Mesothelial cell of epicardium (in vitro differentiated cells): ENCODE measurements around the gene SSTR5. TPM values are rescaled to one million over a fixed set of nuclear protein-coding genes. Genes with fewer than 3 reads are reported as not detected.

Experiments
- DNase-seq, 2 experiments: peaks; one replicate each; pipeline ENCODE4 v3.0.0; 2021; ENCODE audit warnings: low spot score in 2 of 2; ENCODE audit not compliant: unreplicated experiment in 2 of 2
- H3K27ac Mint-ChIP-seq: 2 replicates; pipeline ENCODE4 v1.8.0; 2021; ENCODE audit warnings: mixed read lengths
- H3K27me3 Mint-ChIP-seq: 2 replicates; pipeline ENCODE4 v1.8.0; 2021; ENCODE audit warnings: low read depth, mixed read lengths
- H3K36me3 Mint-ChIP-seq: 2 replicates; pipeline ENCODE4 v1.8.0; 2021; ENCODE audit warnings: mixed read lengths
- H3K4me1 Mint-ChIP-seq: 2 replicates; pipeline ENCODE4 v1.8.0; 2021; ENCODE audit warnings: mixed read lengths
- H3K4me3 Mint-ChIP-seq: 2 replicates; pipeline ENCODE4 v1.8.0; 2021; ENCODE audit warnings: mild to moderate bottlenecking, moderate library complexity, mixed read lengths
- H3K9me3 Mint-ChIP-seq: 2 replicates; pipeline ENCODE4 v1.8.0; 2021; ENCODE audit warnings: mixed read lengths
- CTCF ChIP-seq: fragments of 200-600 bp; sonication (generic); IDR thresholded peaks from one replicate; pipeline ENCODE4 v1.5.0; 2021; ENCODE audit warnings: antibody characterized with exemption; ENCODE audit not compliant: unreplicated experiment
- total RNA-seq: library from RNA; stranded (reverse); gene quantifications from 3 replicates; pipeline ENCODE4 v1.2.1, GENCODE V29; 2021

The SSTR5 gene
- total RNA-seq, 1 donor from 2014 or later = not detected

GRCh38 chr16:1105888-1106620 lies 33.5 kb downstream of the SSTR5 start:
- H3K36me3 Mint-ChIP-seq = no peaks in the 10 kb centered on the region
- TF ChIP-seq CTCF = peak; percentile 89
- H3K9me3 Mint-ChIP-seq = no peaks in the 10 kb centered on the region
- no peak overlapping the region for H3K4me3 Mint-ChIP-seq
- peaks cover 3% of the 10 kb centered on the region for H3K4me1 Mint-ChIP-seq
- peak; percentile 77 to 87 for DNase-seq
- no peak overlapping the region for H3K27ac Mint-ChIP-seq
- H3K27me3 Mint-ChIP-seq = peaks cover 50% of the 10 kb centered on the region

GRCh38 chr16:1106659-1107058 lies 34.1 kb downstream of the SSTR5 start:
- Mint-ChIP-seq H3K9me3 (no peaks in the 10 kb centered on the region), H3K27ac (no peak overlapping the region), H3K4me1 (peaks cover 3% of the 10 kb centered on the region), H3K36me3 (no peaks in the 10 kb centered on the region), H3K27me3 (peaks cover 48% of the 10 kb centered on the region), H3K4me3 (no peak overlapping the region)
- DNase-seq = no peak
- peak; percentile 11 for TF ChIP-seq CTCF

GRCh38 chr16:1107141-1107540 lies 34.6 kb downstream of the SSTR5 start:
- H3K4me3 Mint-ChIP-seq = no peak overlapping the region
- H3K4me1 Mint-ChIP-seq = peaks cover 3% of the 10 kb centered on the region
- no peak overlapping the region for H3K27ac Mint-ChIP-seq
- H3K27me3 Mint-ChIP-seq = peaks cover 49% of the 10 kb centered on the region
- no peaks in the 10 kb centered on the region for H3K36me3 Mint-ChIP-seq
- H3K9me3 Mint-ChIP-seq = no peaks in the 10 kb centered on the region
- TF ChIP-seq CTCF = no peak
- no peak for DNase-seq

GRCh38 chr16:1107731-1108130 lies 35.2 kb downstream of the SSTR5 start:
- H3K4me3 Mint-ChIP-seq = no peak overlapping the region
- H3K9me3 Mint-ChIP-seq = no peaks in the 10 kb centered on the region
- peaks cover 54% of the 10 kb centered on the region for H3K27me3 Mint-ChIP-seq
- H3K36me3 Mint-ChIP-seq = no peaks in the 10 kb centered on the region
- H3K4me1 Mint-ChIP-seq = peaks cover 3% of the 10 kb centered on the region
- no peak overlapping the region for H3K27ac Mint-ChIP-seq
- TF ChIP-seq CTCF = no peak
- DNase-seq = no peak

GRCh38 chr16:1108299-1109252 lies 36.0 kb downstream of the SSTR5 start:
- DNase-seq = no peak
- TF ChIP-seq CTCF = no peak
- no peak overlapping the region for H3K27ac Mint-ChIP-seq
- no peak overlapping the region for H3K4me3 Mint-ChIP-seq
- H3K36me3 Mint-ChIP-seq = no peaks in the 10 kb centered on the region
- H3K4me1 Mint-ChIP-seq = peaks cover 3% of the 10 kb centered on the region
- H3K27me3 Mint-ChIP-seq = peaks cover 58% of the 10 kb centered on the region
- H3K9me3 Mint-ChIP-seq = no peaks in the 10 kb centered on the region
